Liver (tissue), 9 donors: ENCODE measurements around the gene OSTN. TPM values are rescaled to one million over a fixed set of nuclear protein-coding genes. Genes with fewer than 3 reads are reported as not detected.

ENCODE experiments used
- DNase-seq: peaks from one replicate; pipeline ENCODE4 v3.0.0-alpha.2; 2017; ENCODE audit warnings: low spot score
- H3K27ac ChIP-seq, 2 donors: one replicate each; pipeline ENCODE4 v1.7.0; 2013; ENCODE audit warnings: inconsistent platforms in 2 of 2, low read length in 2 of 2, control low read depth in 1 of 2, low read depth in 1 of 2, mild to moderate bottlenecking in 1 of 2
- H3K27me3 ChIP-seq, 4 donors: one replicate each; pipeline versions ENCODE4 v1.6.1 to v1.7.0; 2013; ENCODE audit warnings: low read length in 3 of 4, inconsistent platforms in 1 of 4, mild to moderate bottlenecking in 1 of 4, moderate library complexity in 1 of 4; ENCODE audit not compliant: control insufficient read depth in 4 of 4, insufficient read depth in 4 of 4
- H3K36me3 ChIP-seq, 4 donors: one replicate each; pipeline versions ENCODE4 v1.6.1 to v1.7.0; 2013; ENCODE audit warnings: low read length in 3 of 4, mild to moderate bottlenecking in 3 of 4, low read depth in 1 of 4, moderate library complexity in 1 of 4; ENCODE audit not compliant: control insufficient read depth in 4 of 4, insufficient read depth in 3 of 4
- H3K4me1 ChIP-seq, 4 donors: one replicate each; pipeline versions ENCODE4 v1.6.1 to v1.7.0; 2013; ENCODE audit warnings: low read length in 3 of 4, mild to moderate bottlenecking in 3 of 4, moderate library complexity in 1 of 4; ENCODE audit not compliant: control insufficient read depth in 4 of 4, insufficient read depth in 4 of 4
- H3K4me3 ChIP-seq, 3 donors: one replicate each; pipeline versions ENCODE4 v1.6.1 to v1.7.0; 2013; ENCODE audit warnings: low read length in 3 of 3, control low read depth in 1 of 3, low read depth in 1 of 3, mild to moderate bottlenecking in 1 of 3
- H3K9ac ChIP-seq, 2 donors: one replicate each; pipeline ENCODE4 v1.7.0; 2013; ENCODE audit warnings: low read length in 2 of 2, mild to moderate bottlenecking in 2 of 2, moderate library complexity in 2 of 2, control low read depth in 1 of 2, low read depth in 1 of 2
- H3K9me3 ChIP-seq, 4 donors: one replicate each; pipeline versions ENCODE4 v1.6.1 to v1.7.0; 2013; ENCODE audit warnings: low read length in 3 of 4; ENCODE audit not compliant: control insufficient read depth in 4 of 4
- EGR1 ChIP-seq, 2 donors: IDR thresholded peaks; 2 replicates each; pipeline ENCODE4 v1.6.1; 2016 to 2018; ENCODE audit warnings: antibody characterized with exemption in 2 of 2, low read depth in 2 of 2
- FOXA1 ChIP-seq: IDR thresholded peaks from 2 replicates; pipeline ENCODE4 v1.6.1; 2016; ENCODE audit warnings: antibody characterized with exemption
- FOXA2 ChIP-seq: IDR thresholded peaks from 2 replicates; pipeline ENCODE4 v1.6.1; 2016; ENCODE audit warnings: antibody characterized with exemption
- GABPA ChIP-seq, 2 donors: IDR thresholded peaks in 1 of 2; conservative IDR thresholded peaks in 1 of 2; 2 replicates each; pipeline ENCODE4 v1.6.1; 2016; ENCODE audit warnings: antibody characterized with exemption in 2 of 2, mild to moderate bottlenecking in 1 of 2, moderate library complexity in 1 of 2
- HNF4A ChIP-seq, 2 donors: conservative IDR thresholded peaks; 2 replicates each; pipeline ENCODE4 v1.6.1; 2016; ENCODE audit warnings: antibody characterized with exemption in 2 of 2, mild to moderate bottlenecking in 2 of 2
- HNF4G ChIP-seq: IDR thresholded peaks from 2 replicates; pipeline ENCODE4 v1.6.1; 2016; ENCODE audit warnings: antibody characterized with exemption
- JUND ChIP-seq, 2 donors: IDR thresholded peaks; 2 replicates each; pipeline ENCODE4 v1.6.1; 2016; ENCODE audit warnings: antibody characterized with exemption in 2 of 2
- NR2F2 ChIP-seq: IDR thresholded peaks from 2 replicates; pipeline ENCODE4 v1.6.1; 2016; ENCODE audit warnings: antibody characterized with exemption
- RAD21 ChIP-seq, 2 donors: IDR thresholded peaks; 2 replicates each; pipeline ENCODE4 v1.6.1; 2016; ENCODE audit warnings: antibody characterized with exemption in 2 of 2, mild to moderate bottlenecking in 2 of 2
- REST ChIP-seq: IDR thresholded peaks from 2 replicates; pipeline ENCODE4 v1.6.1; 2016; ENCODE audit warnings: antibody characterized with exemption, mild to moderate bottlenecking
- RXRA ChIP-seq, 2 donors: IDR thresholded peaks; 2 replicates each; pipeline ENCODE4 v1.6.1; 2017 to 2018; ENCODE audit warnings: antibody characterized with exemption in 2 of 2, mild to moderate bottlenecking in 1 of 2
- SP1 ChIP-seq: IDR thresholded peaks from 2 replicates; pipeline ENCODE4 v1.6.1; 2018; ENCODE audit warnings: antibody characterized with exemption, mild to moderate bottlenecking
- TAF1 ChIP-seq: conservative IDR thresholded peaks from 2 replicates; pipeline ENCODE4 v1.6.1; 2016; ENCODE audit warnings: antibody characterized with exemption, mild to moderate bottlenecking
- YY1 ChIP-seq: IDR thresholded peaks from 2 replicates; pipeline ENCODE4 v1.6.1; 2016; ENCODE audit warnings: antibody characterized with exemption, mild to moderate bottlenecking
- ZBTB33 ChIP-seq: IDR thresholded peaks from 2 replicates; pipeline ENCODE4 v1.6.1; 2016; ENCODE audit warnings: antibody characterized with exemption
- WGBS: extraction: QIAGEN DNeasy Blood & Tissue Kit; methylation state at CpG from one replicate; pipeline ENCODE4 v1.1.7; 2013; 5-methylcytosine and 5-hydroxymethylcytosine counted together
- polyA plus RNA-seq, 2 donors: library from polyadenylated mRNA; stranded (reverse) in 1 of 2; unstranded in 1 of 2; fragments of 200-250 nt in 1 of 2; fragments of >200 nt in 1 of 2; fragmentation: Nextera tagmentation in 1 of 2; extraction: Ambion mirVana in 1 of 2; gene quantifications; one replicate each; pipeline versions ENCODE4 v1.2.1 to v1.2.3, GENCODE V29; 2013 to 2015
- total RNA-seq, 2 donors: library from RNA; depleted of rRNA; stranded (reverse); fragments of >200 nt; gene quantifications; one replicate each; pipeline ENCODE4 v1.2.3, GENCODE V29; 2014
- TF ChIP-seq, protein P1 (sequence below): fragments of 150-350 bp; IDR thresholded peaks from 2 replicates; pipeline ENCODE4 v1.5.1; 2017; ENCODE audit warnings: improper control_type of control experiment, low read depth, low read length; ENCODE audit not compliant: missing input control
- TF ChIP-seq, protein P2 (sequence below): IDR thresholded peaks from 2 replicates; pipeline ENCODE4 v1.6.1; 2016; ENCODE audit warnings: antibody characterized with exemption
- donor health status: healthy.
- donor health status: healthy.
- donor health status: healthy.
- donor health status: healthy.
- donor health status: healthy.

OSTN gene
- total and polyA plus RNA-seq, 4 donors = not detected

DNA sequence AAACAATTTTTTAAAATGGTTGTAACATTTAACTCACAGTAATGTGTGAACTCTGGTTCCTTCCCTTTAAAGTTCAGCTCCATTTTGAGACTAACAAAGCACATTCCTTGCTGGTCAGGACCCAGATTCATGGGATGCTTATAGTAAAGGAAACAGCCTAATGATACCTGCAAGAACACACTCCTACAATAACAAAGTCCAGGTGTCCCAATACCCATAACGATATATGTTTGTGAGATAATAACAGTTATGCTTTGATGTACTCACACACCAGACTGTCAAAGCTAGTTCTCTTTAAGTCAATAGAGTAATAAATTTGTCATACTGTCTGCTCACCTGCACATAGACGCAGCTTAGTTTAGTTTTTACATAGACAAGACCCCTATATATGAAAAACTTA lies 114.3 kb downstream of the OSTN start:
- H3K27ac ChIP-seq = no peak overlapping the region
- WGBS = 90% methylated on average over 2 of the region's 2 CpGs

GRCh38 chr3:191314109-191314728 lies 115.2 kb downstream of the OSTN start:
- H3K27ac ChIP-seq = no peak overlapping the region
- H3K4me3 ChIP-seq = no peak overlapping the region
- WGBS = 74% methylated on average over 5 of the region's 5 CpGs
- DNase-seq = no peak
- peaks cover 0 to 8% (median 4%) of the 10 kb centered on the region in 4 donors for H3K4me1 ChIP-seq
- H3K9ac ChIP-seq = no peak overlapping the region
- no peaks in the 10 kb centered on the region for H3K9me3 ChIP-seq
- no peaks in the 10 kb centered on the region for H3K36me3 ChIP-seq
- no peaks in the 10 kb centered on the region for H3K27me3 ChIP-seq
- no peak for TF ChIP-seq GABPA (IDR thresholded peaks at IDR 0.05 in 1 of 2, conservative IDR thresholded peaks at IDR 0.05 in 1 of 2)
- peak; percentile 44 for TF ChIP-seq REST
- TF ChIP-seq HNF4G = peak; percentile 48
- peak; percentile 55 to 69 for TF ChIP-seq RXRA (IDR thresholded peaks at IDR 0.05)
- TF ChIP-seq EGR1 (IDR thresholded peaks at IDR 0.05; ENCODE audit: low read depth in 2 of 2) = no peak
- TF ChIP-seq, protein P1, sequence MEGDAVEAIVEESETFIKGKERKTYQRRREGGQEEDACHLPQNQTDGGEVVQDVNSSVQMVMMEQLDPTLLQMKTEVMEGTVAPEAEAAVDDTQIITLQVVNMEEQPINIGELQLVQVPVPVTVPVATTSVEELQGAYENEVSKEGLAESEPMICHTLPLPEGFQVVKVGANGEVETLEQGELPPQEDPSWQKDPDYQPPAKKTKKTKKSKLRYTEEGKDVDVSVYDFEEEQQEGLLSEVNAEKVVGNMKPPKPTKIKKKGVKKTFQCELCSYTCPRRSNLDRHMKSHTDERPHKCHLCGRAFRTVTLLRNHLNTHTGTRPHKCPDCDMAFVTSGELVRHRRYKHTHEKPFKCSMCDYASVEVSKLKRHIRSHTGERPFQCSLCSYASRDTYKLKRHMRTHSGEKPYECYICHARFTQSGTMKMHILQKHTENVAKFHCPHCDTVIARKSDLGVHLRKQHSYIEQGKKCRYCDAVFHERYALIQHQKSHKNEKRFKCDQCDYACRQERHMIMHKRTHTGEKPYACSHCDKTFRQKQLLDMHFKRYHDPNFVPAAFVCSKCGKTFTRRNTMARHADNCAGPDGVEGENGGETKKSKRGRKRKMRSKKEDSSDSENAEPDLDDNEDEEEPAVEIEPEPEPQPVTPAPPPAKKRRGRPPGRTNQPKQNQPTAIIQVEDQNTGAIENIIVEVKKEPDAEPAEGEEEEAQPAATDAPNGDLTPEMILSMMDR = no peak
- TF ChIP-seq RAD21 (IDR thresholded peaks at IDR 0.05) = peak; percentile 35 to 39
- TF ChIP-seq TAF1 = no peak
- TF ChIP-seq FOXA2 = no peak
- TF ChIP-seq YY1 = peak; percentile 43
- peak; percentile 46 for TF ChIP-seq ZBTB33
- TF ChIP-seq JUND (IDR thresholded peaks at IDR 0.05) = no peak
- TF ChIP-seq FOXA1 = no peak
- TF ChIP-seq HNF4A (conservative IDR thresholded peaks at IDR 0.05) = peak; percentile 88 to 89
- TF ChIP-seq NR2F2 = no peak

More for the DNA sequence above, 114.3 kb downstream of the OSTN start:
- Histone ChIP-seq H3K9me3 (no peaks in the 10 kb centered on the region), H3K4me3 (no peak overlapping the region), H3K27me3 (no peaks in the 10 kb centered on the region), H3K9ac (no peak overlapping the region), H3K36me3 (no peaks in the 10 kb centered on the region), H3K4me1 (peaks cover 0 to 8% (median 4%) of the 10 kb centered on the region in 4 donors)
- TF ChIP-seq, protein P2, sequence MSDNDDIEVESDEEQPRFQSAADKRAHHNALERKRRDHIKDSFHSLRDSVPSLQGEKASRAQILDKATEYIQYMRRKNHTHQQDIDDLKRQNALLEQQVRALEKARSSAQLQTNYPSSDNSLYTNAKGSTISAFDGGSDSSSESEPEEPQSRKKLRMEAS = no peak
- no peak for TF ChIP-seq JUND (IDR thresholded peaks at IDR 0.05)
- no peak for TF ChIP-seq REST
- no peak for TF ChIP-seq SP1
- no peak for TF ChIP-seq TAF1
- no peak for TF ChIP-seq YY1
- TF ChIP-seq NR2F2 = no peak
- no peak for TF ChIP-seq FOXA1
- no peak for DNase-seq
